OCI-LY7 (cell line): Measurements from ENCODE around the gene DIRAS1. TPM values are rescaled to one million over a fixed set of nuclear protein-coding genes. Genes with fewer than 3 reads are reported as not detected.

Source experiments
- Bru-seq: library from RNA; stranded (reverse); fragments of 400-500 nt; gene quantifications from one replicate; lab custom pipeline; 2021; lab: Mats Ljungman, UMichigan
- BruChase-seq, 2 experiments: library from RNA; stranded (reverse); fragments of 400-500 nt; gene quantifications; one replicate each; lab custom pipeline; 2021; lab: Mats Ljungman, UMichigan
- BruUV-seq: library from RNA; stranded (reverse); fragments of 400-500 nt; replicated peaks from 2 replicates; lab custom pipeline; 2021; lab: Mats Ljungman, UMichigan
- CTCF ChIA-PET: fragments of 300-600 bp; sonication (Branson Sonifier 250); formaldehyde crosslinking; loops from one replicate; lab custom pipeline; 2022; ENCODE audit warnings: antibody characterized with exemption; ENCODE audit not compliant: unreplicated experiment; lab: Charles Lee
- POLR2A ChIA-PET: fragments of 300-600 bp; sonication (Branson Sonifier 250); formaldehyde crosslinking; loops from one replicate; lab custom pipeline; 2022; ENCODE audit warnings: antibody characterized with exemption; lab: Charles Lee
- DNase-seq: peaks from one replicate; pipeline ENCODE4 v3.0.0-alpha.2; 2015; ENCODE audit warnings: low spot score
- H2AFZ ChIP-seq: fragments of 200-600 bp; sonication (generic), shearing (Covaris generic); 2 replicates; pipeline ENCODE4 v1.6.1; 2014; ENCODE audit warnings: mild to moderate bottlenecking, antibody characterized with exemption, low read length, moderate library complexity
- H3K27ac ChIP-seq: fragments of 200-600 bp; sonication (generic); 2 replicates; pipeline ENCODE4 v1.5.1; 2014; ENCODE audit warnings: mixed run types, low read depth, mild to moderate bottlenecking, moderate library complexity, low read length, inconsistent platforms; ENCODE audit not compliant: poor library complexity, severe bottlenecking
- H3K36me3 ChIP-seq: fragments of 200-600 bp; sonication (generic); 2 replicates; pipeline ENCODE4 v1.6.1; 2014; ENCODE audit warnings: mild to moderate bottlenecking, antibody characterized with exemption, low read length, moderate library complexity, mixed read lengths; ENCODE audit not compliant: insufficient read depth
- H3K4me1 ChIP-seq: fragments of 200-600 bp; sonication (generic); 2 replicates; pipeline ENCODE4 v1.5.1; 2014; ENCODE audit warnings: mild to moderate bottlenecking, low read length; ENCODE audit not compliant: insufficient read depth, poor library complexity, severe bottlenecking
- H3K4me2 ChIP-seq: fragments of 200-600 bp; sonication (generic); 2 replicates; pipeline ENCODE4 v1.6.1; 2014; ENCODE audit warnings: mild to moderate bottlenecking, low read length
- H3K4me3 ChIP-seq: fragments of 200-600 bp; sonication (generic); 2 replicates; pipeline ENCODE4 v1.5.1; 2014; ENCODE audit warnings: mild to moderate bottlenecking, low read depth, low read length; ENCODE audit not compliant: poor library complexity, severe bottlenecking
- H3K79me2 ChIP-seq: fragments of 200-600 bp; sonication (generic); 2 replicates; pipeline ENCODE4 v1.6.1; 2016; ENCODE audit warnings: low read depth, mild to moderate bottlenecking, low read length, moderate library complexity, mixed read lengths; ENCODE audit not compliant: insufficient read depth
- H3K9me2 ChIP-seq: fragments of 200-600 bp; sonication (generic); 2 replicates; pipeline ENCODE4 v1.6.1; 2016; ENCODE audit warnings: mild to moderate bottlenecking, low read length, mixed read lengths; ENCODE audit not compliant: insufficient read depth
- H3K9me3 ChIP-seq: fragments of 200-600 bp; sonication (generic); 2 replicates; pipeline ENCODE4 v1.6.1; 2014; ENCODE audit warnings: mild to moderate bottlenecking, mixed run types, low read length, mixed read lengths
- H4K20me1 ChIP-seq: fragments of 200-600 bp; sonication (generic); 2 replicates; pipeline ENCODE4 v1.6.1; 2014; ENCODE audit warnings: mild to moderate bottlenecking, antibody characterized with exemption, low read length, moderate library complexity, mixed read lengths; ENCODE audit not compliant: insufficient read depth
- EZH2phosphoT487 ChIP-seq: fragments of 200-600 bp; sonication (generic); IDR thresholded peaks from 2 replicates; pipeline ENCODE4 v1.6.1; 2018; ENCODE audit warnings: low read depth, borderline replicate concordance, mild to moderate bottlenecking, mixed run types, antibody characterized with exemption, low read length, moderate library complexity, mixed read lengths
- intact Hi-C: fragments of 100-400 bp; cut with micrococcal nuclease; formaldehyde crosslinking; loops from one replicate; pipeline ENCODE4 v1.10.0; 2022; ENCODE audit not compliant: unreplicated experiment
- long read RNA-seq: library from polyadenylated mRNA; stranded (forward); transcript quantifications from one replicate; pipeline ENCODE4 v2.0.0, GENCODE V29; 2022
- total RNA-seq, 2 experiments: library from RNA; depleted of rRNA in 1 of 2; stranded (reverse); fragments of >200 nt in 1 of 2; shearing (Covaris generic) in 1 of 2; gene quantifications; 2 replicates each; pipeline ENCODE4 v1.2.3, GENCODE V29; 2014 to 2022
- TF ChIP-seq, protein P1 (sequence below): fragments of 200-600 bp; sonication (generic); conservative IDR thresholded peaks from 2 replicates; pipeline ENCODE4 v1.5.1; 2014; ENCODE audit warnings: mild to moderate bottlenecking, antibody characterized with exemption, low read length, moderate library complexity, mixed read lengths

The DIRAS1 gene, protein sequence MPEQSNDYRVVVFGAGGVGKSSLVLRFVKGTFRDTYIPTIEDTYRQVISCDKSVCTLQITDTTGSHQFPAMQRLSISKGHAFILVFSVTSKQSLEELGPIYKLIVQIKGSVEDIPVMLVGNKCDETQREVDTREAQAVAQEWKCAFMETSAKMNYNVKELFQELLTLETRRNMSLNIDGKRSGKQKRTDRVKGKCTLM
- total RNA-seq (2014; rRNA removed; shearing (Covaris generic)): 0.10 TPM in 1 of 2 replicates, not detected in the other
- 0.52 TPM in 1 of 2 replicates, not detected in the other for total RNA-seq (2022)
- not detected for Bru-seq, nascent RNA
- percentile 25 among the genes with signal in this experiment for BruChase-seq, experiment 1, labeled RNA remaining after a 6-hour chase
- percentile 20 among the genes with signal in this experiment for BruChase-seq, experiment 2, labeled RNA remaining after a 2-hour chase
- long read RNA-seq: 0 reads

DNA sequence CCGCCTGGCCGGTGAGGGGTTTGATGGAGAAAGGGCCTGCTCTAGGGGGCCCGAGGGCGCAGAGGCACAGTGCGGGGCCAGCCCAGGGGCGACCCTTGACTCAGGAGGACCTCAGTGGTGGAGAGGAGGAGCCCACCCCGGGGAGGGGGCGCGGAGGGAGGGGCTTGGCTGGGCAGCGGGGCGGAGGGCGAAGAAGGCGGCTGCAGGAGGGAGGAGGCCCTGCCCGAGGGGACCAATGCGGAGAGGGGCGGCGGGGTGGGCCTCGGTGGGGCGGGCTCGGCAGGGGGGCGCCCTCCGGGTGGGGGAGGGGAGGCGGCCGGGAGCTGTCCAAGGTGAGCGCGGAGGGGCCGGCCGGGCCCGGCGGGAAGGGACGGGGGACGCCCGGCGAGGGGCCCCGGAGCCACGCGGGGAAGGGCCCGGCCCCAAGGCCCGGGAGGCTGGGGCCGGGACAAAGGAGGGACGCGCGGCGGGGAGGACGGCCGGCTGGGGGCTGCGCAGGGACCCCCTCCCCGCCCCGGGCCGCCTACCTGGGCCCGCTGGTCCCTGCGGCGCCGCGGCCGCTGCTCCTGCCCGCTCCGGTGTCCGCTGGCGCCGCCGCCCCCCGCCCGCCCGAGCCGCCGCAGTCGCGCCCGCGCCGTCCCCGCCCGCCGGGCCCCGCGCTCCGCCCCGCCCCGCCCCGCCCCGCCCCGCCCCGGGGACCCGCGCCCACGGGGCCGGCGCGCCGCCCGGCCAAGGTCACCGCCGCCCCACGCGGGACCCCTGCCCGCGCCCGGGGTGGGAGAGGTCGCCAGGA, at the start of gene DIRAS1:
Gene DIRAS1, minus strand, starts transcription at position 596 of the 793 bp plus-strand sequence. CDS start 3,566 bp downstream, outside the sequence.
- intact Hi-C loops: no loop called here
- H3K36me3 ChIP-seq: no peaks in the 10 kb centered on the region
- no peak for DNase-seq
- H2AFZ ChIP-seq: no peak within 1 kb of the TSS
- no peak for TF ChIP-seq EZH2phosphoT487
- H3K9me2 ChIP-seq: no peaks in the 10 kb centered on the region
- no peaks in the 10 kb centered on the region for H4K20me1 ChIP-seq
- no TSS peak for BruUV-seq
- CTCF ChIA-PET: no interaction called here
- POLR2A ChIA-PET: no interaction called here
- peak within 1 kb of the TSS; percentile 30; the same call in 1 of the 2 replicates for H3K4me2 ChIP-seq
- no peaks in the 10 kb centered on the region for H3K79me2 ChIP-seq
- H3K4me1 ChIP-seq: peaks cover 16% of the 10 kb centered on the region
- no peak within 1 kb of the TSS for H3K27ac ChIP-seq
- H3K9me3 ChIP-seq: no peaks in the 10 kb centered on the region
- no peak within 1 kb of the TSS for H3K4me3 ChIP-seq

DNA sequence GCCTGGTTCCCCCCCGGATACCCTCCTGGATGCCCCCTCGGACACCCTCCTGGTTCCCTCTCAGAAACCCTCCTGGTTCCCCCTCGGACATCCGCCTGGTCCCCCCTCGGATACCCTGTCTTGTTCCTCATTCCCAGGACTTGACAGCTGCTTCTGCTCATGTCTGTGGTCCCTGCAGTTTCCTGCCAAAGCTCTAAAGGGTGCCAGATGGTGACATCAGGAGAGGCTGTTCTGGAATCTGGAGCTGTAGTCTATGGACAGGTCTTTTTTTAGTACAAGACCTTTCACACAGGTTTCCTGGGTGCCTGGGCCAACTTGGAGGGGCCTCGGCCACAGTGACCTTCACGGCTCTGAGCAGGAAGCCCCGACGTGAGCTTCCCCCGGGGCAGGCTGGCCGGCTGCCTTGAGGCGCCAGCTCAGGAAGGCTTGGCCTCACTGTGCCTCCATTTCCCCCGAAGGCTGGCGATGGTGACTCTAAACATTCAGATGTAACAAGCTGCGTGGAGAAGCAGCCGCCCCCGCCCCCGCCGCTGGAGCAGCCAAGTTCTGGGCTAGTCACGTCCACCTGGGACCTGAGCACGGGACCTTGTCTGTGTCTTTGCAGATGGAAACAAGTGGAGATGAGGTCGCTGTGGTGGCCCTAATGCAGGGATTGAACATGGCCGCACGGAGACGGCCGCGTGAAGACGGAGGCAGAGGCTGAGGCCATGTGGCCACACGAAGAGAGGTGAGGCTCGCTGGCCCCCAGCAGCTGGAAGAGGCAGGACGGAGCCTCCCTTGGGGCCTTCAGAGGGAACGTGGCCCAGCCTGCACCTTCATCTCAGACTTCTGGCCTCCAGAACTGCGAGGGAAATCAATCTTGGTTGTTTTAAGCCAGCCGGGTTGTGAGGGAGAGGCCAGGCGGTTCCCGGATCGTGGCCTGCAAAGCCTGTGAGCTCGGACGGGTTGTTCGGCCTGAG, 49.2 kb upstream of the DIRAS1 start:
- peaks cover 54% of the 10 kb centered on the region for H3K79me2 ChIP-seq
- ChIA-PET POLR2A (no interaction called here), CTCF (no interaction called here)
- H3K4me3 ChIP-seq: no peak overlapping the region
- peaks cover 16% of the 10 kb centered on the region for H3K4me1 ChIP-seq
- H3K36me3 ChIP-seq: peaks cover 62% of the 10 kb centered on the region
- TF ChIP-seq, protein P1, sequence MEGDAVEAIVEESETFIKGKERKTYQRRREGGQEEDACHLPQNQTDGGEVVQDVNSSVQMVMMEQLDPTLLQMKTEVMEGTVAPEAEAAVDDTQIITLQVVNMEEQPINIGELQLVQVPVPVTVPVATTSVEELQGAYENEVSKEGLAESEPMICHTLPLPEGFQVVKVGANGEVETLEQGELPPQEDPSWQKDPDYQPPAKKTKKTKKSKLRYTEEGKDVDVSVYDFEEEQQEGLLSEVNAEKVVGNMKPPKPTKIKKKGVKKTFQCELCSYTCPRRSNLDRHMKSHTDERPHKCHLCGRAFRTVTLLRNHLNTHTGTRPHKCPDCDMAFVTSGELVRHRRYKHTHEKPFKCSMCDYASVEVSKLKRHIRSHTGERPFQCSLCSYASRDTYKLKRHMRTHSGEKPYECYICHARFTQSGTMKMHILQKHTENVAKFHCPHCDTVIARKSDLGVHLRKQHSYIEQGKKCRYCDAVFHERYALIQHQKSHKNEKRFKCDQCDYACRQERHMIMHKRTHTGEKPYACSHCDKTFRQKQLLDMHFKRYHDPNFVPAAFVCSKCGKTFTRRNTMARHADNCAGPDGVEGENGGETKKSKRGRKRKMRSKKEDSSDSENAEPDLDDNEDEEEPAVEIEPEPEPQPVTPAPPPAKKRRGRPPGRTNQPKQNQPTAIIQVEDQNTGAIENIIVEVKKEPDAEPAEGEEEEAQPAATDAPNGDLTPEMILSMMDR: no peak
- no peak for TF ChIP-seq EZH2phosphoT487
- no peaks in the 10 kb centered on the region for H3K9me3 ChIP-seq
- DNase-seq: no peak
- H3K27ac ChIP-seq: no peak overlapping the region
- H3K4me2 ChIP-seq: no peak overlapping the region
- H4K20me1 ChIP-seq: peaks cover 11% of the 10 kb centered on the region
- intact Hi-C loops: no loop called here
- H2AFZ ChIP-seq: no peak overlapping the region
- H3K9me2 ChIP-seq: no peaks in the 10 kb centered on the region
- no TSS peak for BruUV-seq
